K562 (cell line): ENCODE data around the gene GHRL. TPM values are rescaled to one million over a fixed set of nuclear protein-coding genes. Genes with fewer than 3 reads are reported as not detected.

Experiments used
- C11orf30 ChIP-seq: fragments of 450-650 bp; IDR thresholded peaks from 2 replicates; pipeline ENCODE4 v1.6.1; 2016; ENCODE audit warnings: low read depth, mild to moderate bottlenecking
- CTCF ChIP-seq, 3 experiments: IDR thresholded peaks in 2 of 3; conservative IDR thresholded peaks in 1 of 3; 2 replicates each; pipeline ENCODE4 v1.5.1; 2011 to 2012; ENCODE audit warnings: low read length in 3 of 3, mild to moderate bottlenecking in 3 of 3, control low read depth in 2 of 3, improper control_type of control experiment in 1 of 3, inconsistent platforms in 1 of 3, low read depth in 1 of 3, mixed read lengths in 1 of 3, moderate library complexity in 1 of 3; ENCODE audit not compliant: insufficient read depth in 2 of 3
- DPF2 ChIP-seq: fragments of 450-650 bp; IDR thresholded peaks from 2 replicates; pipeline ENCODE4 v1.6.1; 2016
- HDAC2 ChIP-seq: fragments of 450-650 bp; IDR thresholded peaks from 2 replicates; pipeline ENCODE4 v1.6.1; 2016; ENCODE audit warnings: mild to moderate bottlenecking
- HMGN3 ChIP-seq: IDR thresholded peaks from 2 replicates; pipeline ENCODE4 v1.6.1; 2011; ENCODE audit warnings: borderline replicate concordance, low read depth, mild to moderate bottlenecking, mixed read lengths, low read length; ENCODE audit not compliant: insufficient read length; ENCODE audit errors: extremely low read depth
- IFI16 ChIP-seq: fragments of 250-450 bp; sonication (Bioruptor Pico); IDR thresholded peaks from 2 replicates; pipeline ENCODE4 v2.1.2; 2022; ENCODE audit warnings: mild to moderate bottlenecking, inconsistent platforms
- JUN ChIP-seq, 2 experiments: sonication (generic) in 1 of 2; formaldehyde crosslinking in 1 of 2; IDR thresholded peaks; 2 replicates each; pipeline versions ENCODE4 v1.6.1 to v1.8.0; 2012 to 2022; ENCODE audit warnings: borderline replicate concordance in 2 of 2, mild to moderate bottlenecking in 2 of 2, improper control_type of control experiment in 1 of 2, low read depth in 1 of 2, low read length in 1 of 2, missing genetic modification reagents in 1 of 2
- KDM5B ChIP-seq: fragments of 200-600 bp; sonication (generic); IDR thresholded peaks from 2 replicates; pipeline ENCODE4 v1.6.1; 2012; ENCODE audit warnings: low read depth, mild to moderate bottlenecking, moderate library complexity, low read length, control low read depth, inconsistent platforms; ENCODE audit not compliant: insufficient replicate concordance
- LEF1 ChIP-seq: fragments of 450-650 bp; IDR thresholded peaks from 2 replicates; pipeline ENCODE4 v1.6.1; 2016; ENCODE audit warnings: mild to moderate bottlenecking
- MAZ ChIP-seq, 2 experiments: fragments of 450-650 bp in 1 of 2; sonication (generic) in 1 of 2; formaldehyde crosslinking; IDR thresholded peaks in 1 of 2; conservative IDR thresholded peaks in 1 of 2; 2 replicates each; pipeline versions ENCODE4 v1.4.0 to v1.5.0; 2020; ENCODE audit warnings: mild to moderate bottlenecking in 1 of 2, missing genetic modification reagents in 1 of 2
- MBD1 ChIP-seq: fragments of 250-450 bp; sonication (Bioruptor Pico); IDR thresholded peaks from 2 replicates; pipeline ENCODE4 v1.8.0; 2022; ENCODE audit warnings: inconsistent platforms
- MTA1 ChIP-seq: fragments of 450-650 bp; IDR thresholded peaks from 2 replicates; pipeline ENCODE4 v1.6.1; 2017; ENCODE audit warnings: borderline replicate concordance
- POLR2B ChIP-seq: fragments of 450-650 bp; IDR thresholded peaks from 2 replicates; pipeline ENCODE4 v1.6.1; 2018; ENCODE audit warnings: low read depth; ENCODE audit not compliant: partially characterized antibody
- SP2 ChIP-seq: IDR thresholded peaks from 2 replicates; pipeline ENCODE4 v1.6.1; 2011; ENCODE audit warnings: mild to moderate bottlenecking, low read depth, low read length, moderate library complexity; ENCODE audit not compliant: poor library complexity, severe bottlenecking; ENCODE audit errors: extremely low read depth
- SRSF1 ChIP-seq: fragments of 200-400 bp; formaldehyde crosslinking; IDR thresholded peaks from 2 replicates; pipeline ENCODE4 v1.6.1; 2017; ENCODE audit warnings: mild to moderate bottlenecking, low read depth, low read length, moderate library complexity
- YBX1 ChIP-seq: fragments of 450-650 bp; IDR thresholded peaks from 2 replicates; pipeline ENCODE4 v1.7.1; 2016; ENCODE audit warnings: mild to moderate bottlenecking
- ZNF76 ChIP-seq: fragments of 250-450 bp; sonication (Bioruptor Pico); IDR thresholded peaks from 2 replicates; pipeline ENCODE4 v1.4.0; 2020; ENCODE audit warnings: mild to moderate bottlenecking, moderate library complexity, borderline replicate concordance
- ZNF79 ChIP-seq: fragments of 250-450 bp; sonication (Bioruptor Pico); IDR thresholded peaks from 2 replicates; pipeline ENCODE4 v1.4.0; 2020; ENCODE audit warnings: low read depth, mild to moderate bottlenecking, moderate library complexity
- polyA plus RNA-seq, 8 experiments: library from polyadenylated mRNA; depleted of rRNA in 4 of 8; stranded (reverse) in 5 of 8; unstranded in 3 of 8; fragments of >200 nt; fragmentation: Nextera tagmentation in 2 of 8; fragmentation: Illumina TruSeq in 1 of 8; extraction: Ambion mirVana in 2 of 8; extraction: Trizol in 1 of 8; gene quantifications; 2 replicates each; pipeline versions ENCODE4 v1.2.1 to v1.2.3, GENCODE V29; 2011 to 2014; ENCODE audit warnings: inconsistent platforms in 1 of 8, missing spikeins in 1 of 8
- total RNA-seq, 7 experiments: library from RNA; depleted of rRNA in 6 of 7; stranded (reverse); fragments of >200 nt in 6 of 7; fragmentation: Illumina TruSeq in 2 of 7; extraction: Trizol in 2 of 7; gene quantifications; 2 replicates each; pipeline versions ENCODE4 v1.2.1 to v1.2.3, GENCODE V29; 2011 to 2021; ENCODE audit warnings: low replicate concordance in 1 of 7
- TF ChIP-seq, protein P1 (sequence below): fragments of 450-650 bp; formaldehyde crosslinking; IDR thresholded peaks from 2 replicates; pipeline ENCODE4 v1.4.0; 2022; ENCODE audit warnings: missing genetic modification characterization

GHRL gene
- total and polyA plus RNA-seq, 9 of the 15 experiments (the other 6 are each of a cell fraction or from before 2014, with no cell fraction given): 0.08 to 0.29 (median 0.15) TPM; not detected in 5

DNA sequence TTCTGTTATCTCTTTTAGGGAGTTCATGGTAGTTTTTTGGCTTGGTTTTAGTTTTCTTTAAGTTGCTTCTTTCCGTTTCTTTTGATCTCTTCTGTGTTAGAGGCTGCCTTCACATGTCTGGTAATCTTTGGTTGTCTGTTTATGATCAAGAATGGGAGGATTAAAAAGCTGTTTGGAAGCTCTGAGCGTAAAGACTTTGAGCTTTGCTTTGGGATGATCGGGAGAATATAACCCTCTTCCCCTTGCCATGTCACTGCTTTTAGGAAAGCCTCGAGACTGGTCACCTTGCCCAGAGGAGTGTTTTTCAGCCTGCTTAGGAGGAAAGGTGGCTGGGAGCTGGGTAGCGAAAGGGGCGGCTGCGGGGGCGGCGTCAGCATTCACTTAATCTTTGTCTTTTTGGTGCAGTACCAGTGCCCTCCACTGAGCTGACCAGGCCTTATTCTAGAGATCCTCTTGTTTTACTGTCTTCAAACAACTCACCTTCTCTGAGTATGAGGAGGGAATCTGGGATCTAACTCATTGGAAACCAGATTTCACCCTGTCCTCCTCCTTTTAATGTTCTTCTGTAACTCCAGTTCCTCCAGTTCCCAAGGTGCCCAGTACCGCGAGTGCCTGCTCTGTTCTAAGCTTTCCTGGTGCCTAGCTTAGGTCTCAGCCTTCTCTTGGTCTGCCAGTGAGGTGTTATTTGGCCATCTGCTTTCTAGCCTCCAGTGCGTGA lies 28.9 kb downstream of the GHRL start (continued):
- TF ChIP-seq MBD1 (CRISPR knock-in tag) (peak; percentile 62; the same call in 1 of the 2 replicates), MAZ (CRISPR knock-in tag; conservative IDR thresholded peaks at IDR 0.05 in 1 of 2, IDR thresholded peaks at IDR 0.05 in 1 of 2) (peak in 1 of 2 experiments; percentile 55; a peak in 1 of 4 replicates), LEF1 (peak; percentile 58; the same call in 1 of the 2 replicates), SRSF1 (no peak), HDAC2 (0 out of 2 replicates have a peak, but pooled peaks have one; percentile 25), JUN (IDR thresholded peaks at IDR 0.05; ENCODE audit: borderline replicate concordance, low read depth, low read length) (no peak), JUN (CRISPR knock-in tag; IDR thresholded peaks at IDR 0.05; ENCODE audit: borderline replicate concordance) (no peak), YBX1 (no peak), MTA1 (peak; percentile 32; the same call in 1 of the 2 replicates), ZNF79 (CRISPR knock-in tag) (no peak), KDM5B (no peak), DPF2 (0 out of 2 replicates have a peak, but pooled peaks have one; percentile 32), C11orf30 (no peak), ZNF76 (no peak), POLR2B (no peak), CTCF (IDR thresholded peaks at IDR 0.05 in 2 of 3, conservative IDR thresholded peaks at IDR 0.05 in 1 of 3; ENCODE audit: insufficient read depth in 2 of 3, low read depth in 1 of 3, low read length in 3 of 3) (peak; percentile 53 to 79 (median 65)), IFI16 (CRISPR knock-in tag) (no peak), HMGN3 (no peak), SP2 (no peak)
- TF ChIP-seq, protein P1, sequence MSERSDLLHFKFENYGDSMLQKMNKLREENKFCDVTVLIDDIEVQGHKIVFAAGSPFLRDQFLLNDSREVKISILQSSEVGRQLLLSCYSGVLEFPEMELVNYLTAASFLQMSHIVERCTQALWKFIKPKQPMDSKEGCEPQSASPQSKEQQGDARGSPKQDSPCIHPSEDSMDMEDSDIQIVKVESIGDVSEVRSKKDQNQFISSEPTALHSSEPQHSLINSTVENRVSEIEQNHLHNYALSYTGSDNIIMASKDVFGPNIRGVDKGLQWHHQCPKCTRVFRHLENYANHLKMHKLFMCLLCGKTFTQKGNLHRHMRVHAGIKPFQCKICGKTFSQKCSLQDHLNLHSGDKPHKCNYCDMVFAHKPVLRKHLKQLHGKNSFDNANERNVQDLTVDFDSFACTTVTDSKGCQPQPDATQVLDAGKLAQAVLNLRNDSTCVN (CRISPR knock-in tag): no peak
